Caki2 (cell line): ENCODE results near the gene FRAS1. TPM values are rescaled to one million over a fixed set of nuclear protein-coding genes. Genes with fewer than 3 reads are reported as not detected.
"Not testable (repeated sequence)": the region's sequence is repeated elsewhere in the genome, so short reads cannot be mapped to it uniquely, and the experiment has no call there.

Experiments
- DNase-seq: peaks from one replicate; pipeline ENCODE4 v3.0.0-alpha.2; 2015; ENCODE audit warnings: low read depth
- in situ Hi-C: cut with HindIII; loops from 2 replicates; pipeline ENCODE4 v1.10.0; 2016; ENCODE audit warnings: low sequenced_read_pairs, low pct_unique_long_range_greater_than_20kb, mixed read lengths
- total RNA-seq: library from RNA; depleted of rRNA; stranded (reverse); fragments of >200 nt; shearing (Covaris generic); gene quantifications from 2 replicates; pipeline ENCODE4 v1.2.3, GENCODE V29; 2014; ENCODE audit warnings: low replicate concordance

The FRAS1 gene
- total RNA-seq, 1 experiment from 2014 or later, result 0.30 TPM

DNA sequence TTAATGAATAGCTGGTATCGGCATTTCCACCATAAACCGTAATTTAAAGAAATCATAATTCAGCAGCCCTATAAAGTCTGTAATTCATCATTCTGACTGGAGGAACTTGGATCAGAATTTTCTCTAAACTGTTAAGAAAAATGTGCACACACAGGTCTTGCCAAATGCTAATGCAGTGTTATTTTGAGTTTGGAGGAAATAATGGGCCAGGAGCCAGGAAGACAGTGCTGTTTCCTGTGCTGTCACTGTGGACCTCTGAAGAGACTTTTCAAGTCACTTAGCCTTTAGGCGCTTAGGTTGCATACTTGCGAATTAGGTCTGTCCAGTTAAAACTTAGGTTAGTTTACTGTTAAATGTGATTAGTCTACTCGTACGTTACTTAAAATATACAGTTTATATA lies 357.0 kb downstream of the FRAS1 start:
- no peak for DNase-seq
- in situ Hi-C loops, result no loop called here

DNA sequence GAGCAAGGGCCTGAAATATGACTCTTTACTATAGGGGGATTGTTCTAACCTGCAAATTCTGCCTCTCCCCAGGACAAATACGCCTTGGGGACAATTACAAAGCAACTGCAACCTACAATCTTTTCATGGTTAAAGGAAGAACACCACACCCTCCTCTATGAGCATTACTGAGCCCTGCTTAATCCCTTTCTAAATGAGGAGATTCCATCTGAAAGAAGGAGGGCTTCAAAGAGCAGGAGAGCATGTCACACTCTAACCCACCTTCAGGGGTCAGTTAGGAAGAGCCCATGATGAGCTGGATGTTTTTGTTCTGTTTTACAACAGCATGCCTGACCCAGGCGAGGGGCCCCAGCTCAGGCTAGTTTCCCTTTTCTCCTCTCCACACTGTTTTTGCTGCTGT lies 360.5 kb downstream of the FRAS1 start:
- no peak for DNase-seq
- in situ Hi-C loops, result no loop called here

DNA sequence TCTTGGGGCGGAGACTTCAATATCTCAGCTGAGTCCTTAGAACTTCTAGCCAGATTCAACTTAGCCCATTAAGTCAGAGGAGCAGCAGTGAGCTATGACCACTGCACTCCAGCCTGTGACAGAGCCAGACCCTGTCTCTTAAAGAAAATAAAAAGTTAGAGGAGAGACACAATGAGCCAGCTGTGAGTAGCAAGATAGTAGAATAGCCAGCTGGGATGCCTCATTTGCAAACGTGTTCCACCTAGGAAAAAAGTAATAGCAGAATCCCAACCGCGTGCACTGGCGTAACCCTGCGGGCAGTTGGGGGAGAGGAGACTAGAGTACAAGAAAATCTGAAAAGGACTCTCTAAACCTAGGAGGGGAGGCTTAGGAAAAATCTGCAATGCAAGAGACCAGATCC lies 361.3 kb downstream of the FRAS1 start:
- in situ Hi-C loops, result no loop called here
- DNase-seq, result no peak

DNA sequence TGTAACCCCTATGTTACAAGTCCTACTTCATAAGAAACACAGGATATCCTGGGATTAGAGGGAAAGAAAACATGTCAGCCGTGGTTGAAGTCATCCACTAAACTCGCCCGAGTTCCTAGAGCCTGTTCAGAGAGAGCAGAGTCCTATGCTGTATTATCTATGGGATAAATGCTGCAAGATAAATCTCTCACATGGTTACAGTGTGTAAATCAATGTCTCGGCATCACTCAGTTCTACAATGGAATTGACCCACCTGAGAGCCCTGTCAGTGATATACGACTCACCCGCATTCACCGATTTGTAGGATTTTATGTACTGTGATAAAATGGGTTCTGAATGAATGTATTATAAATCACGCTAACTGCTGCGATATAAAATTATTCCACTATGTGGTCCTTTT lies 366.7 kb downstream of the FRAS1 start:
- in situ Hi-C loops, result no loop called here
- DNase-seq, result peak; percentile 33

DNA sequence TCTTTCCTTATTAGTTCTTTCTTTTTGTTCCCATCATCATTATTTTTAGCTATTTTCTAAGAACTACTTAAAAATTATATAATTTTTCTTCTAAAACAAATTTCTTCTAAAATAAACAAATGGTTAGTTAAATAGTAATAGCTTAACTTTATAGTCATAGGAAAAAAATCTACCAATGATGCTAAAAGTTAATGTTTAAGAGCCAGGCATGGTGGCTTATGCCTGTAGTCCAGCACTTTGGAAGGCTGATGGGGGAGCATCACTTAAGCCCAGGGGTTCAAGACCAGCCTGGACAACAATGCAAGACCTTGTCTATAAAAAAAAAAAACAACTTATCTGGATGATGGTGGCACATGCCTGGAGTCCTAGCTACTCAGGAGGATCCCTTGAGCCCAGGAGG lies 367.3 kb downstream of the FRAS1 start:
- in situ Hi-C loops, result no loop called here

DNA sequence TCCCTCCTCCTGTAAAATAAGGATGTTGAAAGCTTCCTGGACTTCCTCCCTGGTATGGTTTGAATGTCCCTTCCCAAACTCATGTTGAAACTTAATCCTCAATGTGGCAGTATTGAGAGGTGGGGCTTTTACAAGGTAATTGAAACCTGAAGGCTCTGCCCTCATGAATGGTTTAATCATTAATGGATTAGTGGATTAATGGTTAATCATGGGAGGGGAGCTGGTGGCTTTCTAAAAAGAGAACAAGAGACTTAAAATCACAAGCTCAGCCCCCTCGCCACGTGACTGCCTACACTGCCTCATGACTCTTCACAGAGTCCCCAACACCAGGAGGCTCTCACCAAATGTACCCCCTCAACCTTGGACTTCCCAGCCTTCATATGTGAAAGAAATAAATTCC lies 369.8 kb downstream of the FRAS1 start:
- in situ Hi-C loops, result no loop called here
- DNase-seq, result peak; percentile 77

More for the DNA sequence above, 367.3 kb downstream of the FRAS1 start:
- peak; percentile 44 for DNase-seq

DNA sequence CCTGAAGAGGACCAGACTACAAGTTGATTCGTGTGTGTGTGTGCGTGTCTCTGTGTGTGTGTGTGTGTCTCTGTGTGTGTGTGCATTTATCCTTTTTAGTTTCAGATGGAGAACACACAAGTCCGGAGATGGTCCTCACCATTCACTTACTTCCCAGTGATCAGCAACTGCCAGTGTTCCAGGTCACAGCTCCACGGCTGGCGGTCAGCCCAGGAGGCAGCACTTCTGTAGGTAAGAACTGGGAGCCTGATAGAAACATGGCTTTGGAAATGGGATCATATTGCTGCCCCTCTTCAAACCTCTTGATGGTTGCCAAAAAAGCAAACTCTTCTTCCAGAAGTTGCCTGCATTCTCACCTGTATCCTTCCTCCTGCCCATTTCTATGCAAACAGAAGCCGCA lies 371.9 kb downstream of the FRAS1 start:
- DNase-seq, result no peak
- in situ Hi-C loops, result no loop called here

DNA sequence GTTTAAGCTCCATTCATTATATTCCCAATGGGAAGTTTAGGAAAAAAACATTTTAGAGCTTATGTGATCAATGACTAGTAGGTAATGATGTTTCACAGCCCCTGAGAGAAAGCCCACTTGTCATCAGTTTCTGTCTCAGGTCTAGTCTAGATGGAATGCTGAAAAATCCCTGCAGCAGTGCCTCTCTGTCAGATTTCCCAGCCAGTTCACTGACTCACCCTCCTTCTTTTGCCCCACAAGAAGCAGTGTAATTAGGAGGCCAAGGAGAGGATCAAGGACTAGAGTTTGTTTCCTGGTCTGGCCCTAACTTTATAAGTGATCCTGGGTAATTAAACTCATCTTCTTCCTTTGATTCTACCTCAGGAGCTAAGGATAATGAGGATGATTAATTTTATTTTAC lies 375.8 kb downstream of the FRAS1 start:
- no peak for DNase-seq
- in situ Hi-C loops, result no loop called here

DNA sequence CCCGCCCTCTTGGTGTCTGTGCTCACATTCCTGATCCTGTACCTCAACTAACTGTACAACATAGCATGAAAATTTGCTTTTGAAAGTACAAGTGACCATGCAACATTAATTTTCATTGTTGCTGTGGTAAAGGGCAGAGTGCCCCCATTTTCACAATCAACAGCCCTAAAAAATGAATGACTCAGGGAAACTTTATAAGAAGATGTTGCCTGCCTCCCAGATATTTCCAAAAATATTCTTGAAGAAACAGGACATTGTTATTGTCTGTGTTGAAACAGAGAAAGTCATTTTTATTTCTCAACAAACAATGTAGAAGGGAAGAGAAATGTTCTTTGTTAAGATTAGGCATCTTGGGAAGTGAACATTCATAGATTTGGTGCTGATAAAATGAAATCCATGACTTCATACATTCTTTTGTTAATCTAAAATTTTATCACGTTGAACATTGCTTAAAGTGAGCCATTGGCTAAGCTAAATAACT lies 380.5 kb downstream of the FRAS1 start:
- in situ Hi-C loops, result no loop called here
- DNase-seq, result no peak

DNA sequence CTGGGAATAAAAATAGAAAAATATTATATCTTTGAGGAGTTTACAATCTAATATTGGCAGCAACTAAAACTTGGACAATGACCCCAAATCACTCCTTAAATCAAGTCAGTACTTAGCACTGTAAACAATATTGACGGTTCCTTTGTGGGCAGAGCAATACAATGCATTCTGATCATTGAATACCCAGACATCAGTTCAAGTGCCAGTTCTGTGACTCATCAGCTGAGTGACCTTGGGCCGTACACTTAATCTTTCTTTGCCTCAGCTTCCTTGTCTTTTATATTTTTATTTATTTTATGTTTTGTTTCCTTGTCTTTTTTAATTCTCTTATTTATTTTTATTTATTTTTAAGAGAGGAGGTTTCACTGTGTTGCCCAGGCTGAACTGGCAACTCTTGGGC lies 382.2 kb downstream of the FRAS1 start:
- no peak for DNase-seq
- in situ Hi-C loops, result no loop called here

DNA sequence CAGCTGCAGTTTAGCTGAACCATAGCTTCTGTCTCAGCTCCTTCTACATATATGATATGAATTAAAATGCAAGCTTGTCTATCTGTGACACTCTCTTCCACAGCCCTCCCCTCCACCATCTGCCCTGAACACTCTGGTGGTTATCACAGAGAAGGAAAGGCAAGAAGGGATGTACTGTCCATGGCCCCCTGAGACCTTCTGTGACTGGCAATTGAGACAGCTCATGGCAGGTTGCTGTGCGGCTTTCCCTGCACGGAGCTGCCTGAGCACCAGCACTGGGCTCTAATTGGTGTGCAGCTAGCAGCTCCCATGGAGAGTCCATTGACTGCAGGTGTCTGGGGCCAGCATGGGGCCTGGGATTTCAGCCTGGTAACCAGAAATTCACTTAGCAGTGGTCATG lies 384.6 kb downstream of the FRAS1 start:
- in situ Hi-C loops, result no loop called here
- DNase-seq, result no peak

DNA sequence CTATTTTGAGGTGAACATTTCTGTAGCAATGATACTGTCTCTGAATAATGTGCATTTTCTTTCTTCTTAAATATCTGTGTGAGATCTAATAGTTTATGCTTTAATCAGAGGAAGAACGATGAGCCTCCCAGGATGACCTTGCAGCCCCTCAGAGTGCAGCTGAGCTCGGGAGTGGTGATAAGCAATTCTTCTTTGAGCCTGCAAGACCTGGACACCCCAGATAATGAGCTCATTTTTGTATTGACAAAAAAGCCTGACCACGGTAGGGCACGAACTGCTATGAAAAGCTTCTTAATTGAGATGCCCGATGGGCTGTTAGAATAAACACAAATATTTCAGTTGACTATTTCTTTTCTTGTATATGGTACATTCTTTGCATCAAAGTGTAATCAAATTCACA lies 389.5 kb downstream of the FRAS1 start:
- no peak for DNase-seq
- in situ Hi-C loops, result no loop called here

DNA sequence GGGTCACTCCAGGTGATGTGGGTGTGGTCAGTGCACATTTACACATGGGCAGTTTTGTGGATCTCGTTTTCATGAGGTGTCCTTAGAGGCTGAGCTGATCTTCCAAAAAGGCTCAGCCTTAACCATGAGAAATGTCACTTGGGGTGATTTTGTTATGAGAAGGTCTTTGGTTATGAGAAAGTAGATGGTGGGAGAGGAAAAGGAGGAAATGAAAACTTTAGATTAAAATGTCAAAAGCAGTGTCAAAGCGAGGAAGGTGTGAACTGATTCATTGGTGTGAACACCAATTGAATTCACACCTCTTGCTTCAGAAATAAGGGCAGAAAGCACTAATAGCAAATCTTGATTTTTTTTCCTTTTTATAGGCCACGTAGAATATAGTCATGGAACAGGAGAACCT lies 394.3 kb downstream of the FRAS1 start:
- in situ Hi-C loops, result no loop called here
- no peak for DNase-seq

DNA sequence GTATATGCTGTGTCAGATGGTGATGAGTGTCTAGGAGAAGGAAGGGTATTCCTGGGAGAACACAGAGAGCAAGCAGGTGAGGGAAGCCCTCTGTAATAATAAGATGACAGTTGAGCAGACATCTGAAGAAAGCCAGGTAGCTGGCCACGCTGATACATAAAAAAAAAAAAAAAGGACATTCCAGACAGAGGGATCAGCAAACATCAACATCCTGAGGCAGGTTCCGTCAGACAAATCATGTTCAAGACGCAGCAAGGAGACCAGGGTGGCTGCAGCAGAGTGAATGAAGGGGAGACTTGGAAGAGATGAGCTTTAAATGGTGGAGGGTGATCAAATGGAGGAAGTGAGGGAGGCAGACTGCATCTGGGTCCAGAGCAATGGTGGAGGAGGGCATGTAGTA lies 396.9 kb downstream of the FRAS1 start:
- in situ Hi-C loops, result no loop called here
- DNase-seq, result no peak

DNA sequence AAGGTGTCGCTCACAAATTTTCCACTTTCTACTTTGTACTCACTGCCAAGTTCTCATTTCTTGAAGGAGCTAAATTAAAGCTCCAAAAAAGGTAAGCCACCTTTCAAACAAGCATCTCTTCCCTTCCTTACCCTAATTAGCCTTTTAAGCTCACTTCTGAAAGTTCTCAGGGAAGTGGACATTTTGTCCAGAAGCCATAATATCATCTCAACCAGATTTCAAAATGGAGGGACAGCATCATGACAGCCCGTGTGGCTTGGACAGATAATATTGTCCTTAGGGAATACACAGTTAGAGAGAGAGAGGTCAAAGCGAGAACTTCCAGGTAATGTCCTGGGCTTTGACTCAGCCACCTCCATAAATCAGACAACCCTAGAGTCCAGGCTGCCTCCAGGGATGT lies 400.6 kb downstream of the FRAS1 start:
- no peak for DNase-seq
- in situ Hi-C loops, result no loop called here

DNA sequence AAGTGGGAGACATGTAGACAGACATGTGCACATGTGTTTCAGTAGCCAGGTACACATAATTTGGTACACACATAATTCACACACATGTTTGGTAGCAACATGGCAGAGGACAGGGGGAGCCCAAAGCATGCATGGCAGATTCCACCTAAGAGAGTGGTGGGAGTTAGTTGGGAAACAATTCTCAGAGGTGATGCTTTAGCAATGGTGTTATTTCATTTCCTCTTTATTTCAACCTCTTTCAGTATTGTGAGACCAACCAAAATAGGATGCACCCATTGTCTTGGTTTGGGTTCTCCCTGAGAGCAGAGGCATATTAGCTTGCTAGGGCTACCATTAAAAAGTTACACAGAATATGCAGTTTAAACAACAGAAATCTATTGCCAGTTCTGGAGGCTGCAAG lies 402.2 kb downstream of the FRAS1 start:
- no peak for DNase-seq
- in situ Hi-C loops, result no loop called here

DNA sequence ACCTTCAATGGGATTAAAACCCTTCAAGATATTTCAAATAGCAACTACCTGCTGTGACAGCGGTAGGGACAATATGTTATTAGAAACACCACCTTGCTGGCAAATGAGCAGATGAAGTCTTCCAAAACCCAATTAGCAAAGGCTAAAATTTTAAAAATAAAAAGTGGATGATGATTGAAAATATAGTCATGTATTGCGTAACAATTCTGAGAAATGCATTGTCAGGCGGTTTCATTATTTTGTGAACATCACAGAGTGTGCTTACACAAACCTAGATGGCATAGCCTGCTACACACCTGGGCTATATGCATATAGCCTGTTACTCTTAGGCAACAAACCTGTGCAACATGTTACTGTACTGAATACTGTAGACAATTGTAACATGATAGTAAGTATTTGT lies 403.2 kb downstream of the FRAS1 start:
- in situ Hi-C loops, result no loop called here
- no peak for DNase-seq

DNA sequence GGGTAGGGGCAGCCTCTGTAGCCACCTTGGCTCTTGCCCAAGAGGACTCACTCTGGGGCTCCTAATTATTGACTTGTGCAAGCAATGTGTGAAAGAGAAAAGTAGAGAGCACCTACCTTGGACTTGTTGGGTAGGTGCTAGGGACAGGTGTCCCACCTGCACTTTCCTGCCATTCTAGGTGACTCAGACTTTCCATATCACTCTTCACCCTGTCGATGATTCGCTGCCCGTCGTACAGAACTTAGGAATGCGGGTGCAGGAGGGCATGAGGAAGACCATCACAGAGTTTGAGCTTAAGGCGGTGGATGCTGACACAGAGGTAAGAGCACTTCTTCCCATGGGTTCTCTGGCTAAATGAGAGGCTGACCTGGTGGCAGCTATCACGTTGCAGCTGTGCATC lies 407.1 kb downstream of the FRAS1 start:
- no peak for DNase-seq
- in situ Hi-C loops, result no loop called here

DNA sequence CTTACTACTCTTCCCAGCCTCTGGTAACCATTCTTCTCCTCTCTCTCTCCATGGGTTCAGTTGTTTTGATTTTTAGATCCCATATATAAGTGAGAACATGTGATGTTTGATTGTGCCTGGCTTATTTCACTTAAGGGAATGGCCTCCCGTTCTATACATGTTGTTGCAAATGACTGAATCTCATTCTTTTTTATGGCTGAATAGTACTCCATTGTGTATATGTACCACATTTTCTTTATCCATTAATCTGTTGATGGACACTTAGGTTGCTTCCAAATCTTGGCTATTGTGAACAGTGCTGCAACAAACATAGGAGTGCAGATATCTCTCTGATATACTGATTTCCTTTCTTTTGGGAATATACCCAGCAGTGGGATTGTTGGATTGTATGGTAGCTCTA lies 410.1 kb downstream of the FRAS1 start:
- DNase-seq, in situ Hi-C loops: not testable (repeated sequence)

DNA sequence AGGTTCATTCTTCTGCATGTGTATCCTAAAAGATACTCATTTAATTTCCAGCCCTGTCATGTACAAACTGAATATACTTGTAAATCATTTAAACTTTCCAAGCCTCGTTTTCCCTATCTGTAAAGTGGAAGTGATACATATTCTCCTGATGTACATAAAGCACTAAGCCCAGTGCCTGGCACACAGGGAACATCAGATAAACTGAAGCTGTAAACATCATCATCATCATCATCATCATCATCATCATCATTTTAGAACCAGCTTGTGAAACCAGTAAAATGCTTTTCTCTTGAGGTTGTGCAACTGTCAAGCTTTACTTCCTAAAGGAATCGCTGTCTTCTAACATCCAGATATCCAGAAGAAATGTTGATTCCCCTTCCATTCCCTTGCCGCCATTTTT lies 411.1 kb downstream of the FRAS1 start:
- no peak for DNase-seq

DNA sequence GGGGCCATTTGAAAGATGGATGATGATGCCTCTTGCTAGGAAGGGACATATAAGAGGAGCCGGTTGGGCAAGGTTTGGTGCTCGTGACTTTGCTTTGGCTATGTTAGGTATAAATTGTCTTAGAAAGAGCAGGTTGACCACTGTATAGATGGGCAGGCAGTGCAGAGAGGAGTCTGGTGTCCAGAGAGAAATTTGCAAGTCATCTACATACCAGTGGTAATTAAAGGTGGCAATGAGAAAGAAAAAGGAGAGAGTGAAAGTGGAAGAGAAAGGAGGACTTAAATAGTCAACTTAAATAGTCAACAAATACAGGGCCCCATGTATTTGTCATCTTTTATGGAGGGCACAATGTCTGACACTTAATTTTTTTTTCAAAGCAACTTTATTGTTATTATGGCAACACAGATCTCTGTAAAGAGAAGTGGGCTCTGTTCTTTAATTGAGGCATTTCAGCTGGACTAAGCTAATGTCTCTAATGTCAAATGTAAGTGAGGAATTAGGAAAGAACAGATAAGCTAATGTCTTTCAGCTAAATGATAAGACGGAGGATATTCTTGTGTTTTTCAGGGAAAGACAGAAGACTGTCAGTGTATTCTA lies 419.1 kb downstream of the FRAS1 start:
- DNase-seq, result no peak
- in situ Hi-C loops, result no loop called here

More for the DNA sequence above, 411.1 kb downstream of the FRAS1 start:
- in situ Hi-C loops, result no loop called here
